HEK293 (cell line): ENCODE data around the gene NLGN2.

ENCODE experiments used
- CTCF ChIA-PET: fragments of 350-600 bp; formaldehyde crosslinking; extraction: SDS; loops from one replicate; lab custom pipeline; 2021; ENCODE audit warnings: antibody characterized with exemption; lab: Yijun Ruan, JAX
- POLR2A ChIA-PET: fragments of 300-600 bp; formaldehyde crosslinking; extraction: SDS; loops from one replicate; lab custom pipeline; 2020; ENCODE audit warnings: antibody characterized with exemption, inconsistent platforms; lab: Yijun Ruan, JAX
- H3K27ac ChIP-seq: fragments of 200-500 bp; sonication (Bioruptor generic); 2 replicates; pipeline ENCODE4 v1.5.1; 2014; ENCODE audit warnings: low read depth, low read length, control low read depth, inconsistent platforms; ENCODE audit errors: extremely low read depth
- H3K36me3 ChIP-seq, 2 experiments: fragments of 200-500 bp in 1 of 2; sonication (Bioruptor generic) in 1 of 2; 1 replicate in 1 of 2; 2 replicates in 1 of 2; pipeline ENCODE4 v1.5.1; 2014 to 2017; ENCODE audit warnings: inconsistent platforms in 2 of 2, low read length in 2 of 2; ENCODE audit not compliant: control insufficient read depth in 2 of 2, insufficient read depth in 1 of 2
- H3K4me1 ChIP-seq: fragments of 200-500 bp; sonication (Bioruptor generic); 2 replicates; pipeline ENCODE4 v1.5.1; 2014; ENCODE audit warnings: mild to moderate bottlenecking, low read length, inconsistent platforms; ENCODE audit not compliant: control insufficient read depth, insufficient read depth
- H3K4me3 ChIP-seq: 2 replicates; pipeline ENCODE4 v1.5.1; 2011; ENCODE audit warnings: low read depth, mild to moderate bottlenecking, control low read depth, low read length, moderate library complexity
- H3K9me3 ChIP-seq: fragments of 200-500 bp; sonication (Bioruptor generic); 2 replicates; pipeline ENCODE4 v1.5.1; 2014; ENCODE audit warnings: low read depth, low read length, inconsistent platforms; ENCODE audit not compliant: control insufficient read depth, insufficient read depth
- BCL11B ChIP-seq: fragments of 450-650 bp; formaldehyde crosslinking; IDR thresholded peaks from 2 replicates; pipeline ENCODE4 v1.5.1; 2016; ENCODE audit warnings: low read depth, missing biosample characterization, missing genetic modification characterization
- EGR2 ChIP-seq: fragments of 450-650 bp; formaldehyde crosslinking; IDR thresholded peaks from 2 replicates; pipeline ENCODE4 v1.5.1; 2016; ENCODE audit warnings: low read depth, missing biosample characterization, missing genetic modification characterization
- GLI4 ChIP-seq: fragments of 450-650 bp; formaldehyde crosslinking; IDR thresholded peaks from 2 replicates; pipeline ENCODE4 v1.5.1; 2016; ENCODE audit warnings: missing biosample characterization, missing genetic modification characterization
- GLIS2 ChIP-seq: fragments of 450-650 bp; formaldehyde crosslinking; IDR thresholded peaks from 2 replicates; pipeline ENCODE4 v1.5.1; 2016; ENCODE audit warnings: missing biosample characterization, missing genetic modification characterization
- HOXD13 ChIP-seq: sonication (generic); formaldehyde crosslinking; IDR thresholded peaks from 2 replicates; pipeline ENCODE4 v1.8.0; 2022; ENCODE audit warnings: missing genetic modification reagents, borderline replicate concordance
- KLF10 ChIP-seq: fragments of 450-650 bp; IDR thresholded peaks from 2 replicates; pipeline ENCODE4 v1.5.1; 2018; ENCODE audit warnings: missing biosample characterization, mild to moderate bottlenecking, missing genetic modification characterization
- KLF8 ChIP-seq: fragments of 450-650 bp; formaldehyde crosslinking; IDR thresholded peaks from 2 replicates; pipeline ENCODE4 v1.5.1; 2016; ENCODE audit warnings: missing biosample characterization, missing genetic modification characterization
- MEIS1 ChIP-seq: sonication (generic); formaldehyde crosslinking; IDR thresholded peaks from 2 replicates; pipeline ENCODE4 v1.8.1; 2022; ENCODE audit warnings: missing genetic modification reagents, mild to moderate bottlenecking, borderline replicate concordance
- SP3 ChIP-seq: fragments of 450-650 bp; formaldehyde crosslinking; IDR thresholded peaks from 2 replicates; pipeline ENCODE4 v1.5.1; 2016; ENCODE audit warnings: missing biosample characterization, missing genetic modification characterization
- ZBTB20 ChIP-seq: fragments of 450-650 bp; formaldehyde crosslinking; IDR thresholded peaks from 2 replicates; pipeline ENCODE4 v1.5.1; 2016; ENCODE audit warnings: missing biosample characterization, missing genetic modification characterization
- ZEB2 ChIP-seq: fragments of 450-650 bp; formaldehyde crosslinking; IDR thresholded peaks from 2 replicates; pipeline ENCODE4 v1.5.1; 2016; ENCODE audit warnings: missing biosample characterization, missing genetic modification characterization
- ZFHX2 ChIP-seq: fragments of 450-650 bp; formaldehyde crosslinking; conservative IDR thresholded peaks from 2 replicates; pipeline ENCODE4 v1.5.1; 2016; ENCODE audit warnings: missing biosample characterization, missing genetic modification characterization
- ZNF138 ChIP-seq: fragments of 450-650 bp; formaldehyde crosslinking; IDR thresholded peaks from 2 replicates; pipeline ENCODE4 v1.5.1; 2016; ENCODE audit warnings: missing biosample characterization, missing genetic modification characterization, borderline replicate concordance
- ZNF335 ChIP-seq: fragments of 450-650 bp; formaldehyde crosslinking; conservative IDR thresholded peaks from 2 replicates; pipeline ENCODE4 v1.5.1; 2016; ENCODE audit warnings: missing biosample characterization, missing genetic modification characterization
- ZNF391 ChIP-seq: fragments of 450-650 bp; formaldehyde crosslinking; IDR thresholded peaks from 2 replicates; pipeline ENCODE4 v1.5.1; 2016; ENCODE audit warnings: low read depth, missing biosample characterization, missing genetic modification characterization, borderline replicate concordance
- ZNF571 ChIP-seq: fragments of 450-650 bp; formaldehyde crosslinking; IDR thresholded peaks from 2 replicates; pipeline ENCODE4 v1.5.0; 2017; ENCODE audit warnings: missing biosample characterization, missing genetic modification characterization
- ZNF645 ChIP-seq: fragments of 450-650 bp; formaldehyde crosslinking; IDR thresholded peaks from 2 replicates; pipeline ENCODE4; 2016; ENCODE audit warnings: missing biosample characterization, missing genetic modification characterization
- ZNF670 ChIP-seq: fragments of 450-650 bp; formaldehyde crosslinking; IDR thresholded peaks from 2 replicates; pipeline ENCODE4 v1.5.1; 2016; ENCODE audit warnings: missing biosample characterization, missing genetic modification characterization, low read depth
- ZNF707 ChIP-seq: fragments of 450-650 bp; formaldehyde crosslinking; IDR thresholded peaks from 2 replicates; pipeline ENCODE4 v1.5.1; 2016; ENCODE audit warnings: missing biosample characterization, missing genetic modification characterization
- ZNF837 ChIP-seq: fragments of 450-650 bp; formaldehyde crosslinking; IDR thresholded peaks from 2 replicates; pipeline ENCODE4 v1.5.1; 2016; ENCODE audit warnings: missing biosample characterization, missing genetic modification characterization
- ZSCAN4 ChIP-seq: fragments of 450-650 bp; formaldehyde crosslinking; IDR thresholded peaks from 2 replicates; pipeline ENCODE4 v1.5.1; 2017; ENCODE audit warnings: missing biosample characterization, missing genetic modification characterization
- TF ChIP-seq, protein P1 (sequence below): fragments of 450-650 bp; formaldehyde crosslinking; IDR thresholded peaks from 2 replicates; pipeline ENCODE4 v1.5.1; 2016; ENCODE audit warnings: missing biosample characterization, missing genetic modification characterization
- TF ChIP-seq, protein P2 (sequence below): fragments of 450-650 bp; formaldehyde crosslinking; IDR thresholded peaks from 2 replicates; pipeline ENCODE4 v1.5.1; 2016; ENCODE audit warnings: missing biosample characterization, missing genetic modification characterization, low read depth

NLGN2 gene

DNA sequence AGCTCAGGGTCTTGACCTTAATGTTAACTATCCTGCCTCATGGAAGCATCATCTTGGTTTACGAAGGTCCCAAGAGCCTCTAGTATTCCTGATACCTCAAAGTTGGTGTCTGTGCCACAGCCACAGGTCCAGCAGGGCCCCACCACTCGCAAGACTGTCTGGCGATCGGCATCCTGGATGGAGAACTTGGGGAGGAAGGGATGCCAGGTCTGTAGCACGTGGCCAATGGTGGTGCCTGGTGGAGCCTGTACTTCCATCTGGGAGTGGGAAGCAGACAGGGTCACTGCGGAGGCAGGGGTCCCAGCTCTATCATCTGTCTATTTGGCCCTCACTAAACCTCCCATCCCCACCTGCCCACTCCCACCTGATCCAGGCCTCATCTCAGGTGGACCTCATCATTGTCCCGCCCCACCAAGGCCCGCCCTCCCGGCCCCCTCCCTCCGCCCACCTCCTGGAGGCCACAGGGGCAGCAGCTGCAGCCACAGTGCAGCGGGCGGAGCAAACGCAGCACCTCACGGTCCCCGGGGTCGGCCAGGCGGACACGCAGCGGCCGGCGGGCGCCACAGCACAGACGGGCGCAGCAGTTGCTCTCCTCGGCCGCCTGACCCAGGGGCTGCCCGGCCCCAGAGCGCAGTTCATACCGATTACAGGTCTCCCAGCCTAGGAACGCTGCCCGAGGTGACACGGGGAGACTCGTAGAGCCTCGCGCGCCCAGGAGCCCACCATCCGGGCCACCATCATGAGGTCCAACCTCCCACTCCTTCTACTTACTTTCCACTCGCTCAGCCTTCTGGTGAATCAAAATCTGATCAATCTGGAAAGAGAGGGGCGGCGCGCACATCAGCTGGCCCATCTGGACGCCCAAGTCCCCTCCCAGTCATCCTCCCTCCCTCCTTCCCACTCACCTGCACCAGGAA is 14.7 kb upstream of the NLGN2 start:
- POLR2A ChIA-PET = interaction anchor here (0.5 to 3.4 kb wide), 6 partner anchors 7 to 437 kb away, joined by 3 to 67 read pairs (median 5); partner anchors contain the start of gene TMEM256

GRCh38 chr17:7393613-7394451 is 13.8 kb upstream of the NLGN2 start:
- ChIA-PET CTCF (interaction anchor here (0.5 to 2.0 kb wide), 4 partner anchors 10 to 1952 kb away, joined by 3 to 4 read pairs (median 4); partner anchors contain the start of gene TMEM256), POLR2A (interaction anchor here (0.6 to 3.4 kb wide), 16 partner anchors 8 to 262 kb away, joined by 3 to 67 read pairs (median 4); partner anchors contain the start of genes NEURL4, TMEM102, TMEM256 and TMEM95)
- TF ChIP-seq ZNF391 (no peak), ZSCAN4 (tag by site-specific recombination) (no peak), SP3 (tag by site-specific recombination) (peak; percentile 85), KLF10 (tag by site-specific recombination) (no peak), ZNF707 (no peak), ZNF138 (tag by site-specific recombination) (no peak), KLF8 (tag by site-specific recombination) (peak; percentile 26; the same call in 1 of the 2 replicates), MEIS1 (no peak), BCL11B (tag by site-specific recombination) (no peak), EGR2 (tag by site-specific recombination) (peak; percentile 52), ZNF645 (tag by site-specific recombination) (no peak), ZNF335 (tag by site-specific recombination) (peak; percentile 63), GLIS2 (tag by site-specific recombination) (0 out of 2 replicates have a peak, but pooled peaks have one; percentile 41), GLI4 (tag by site-specific recombination) (no peak), ZBTB20 (tag by site-specific recombination) (peak; percentile 99), HOXD13 (CRISPR knock-in tag) (no peak), ZEB2 (tag by site-specific recombination) (0 out of 2 replicates have a peak, but pooled peaks have one; percentile 14), ZFHX2 (tag by site-specific recombination) (peak; percentile 81)
- TF ChIP-seq, protein P1, sequence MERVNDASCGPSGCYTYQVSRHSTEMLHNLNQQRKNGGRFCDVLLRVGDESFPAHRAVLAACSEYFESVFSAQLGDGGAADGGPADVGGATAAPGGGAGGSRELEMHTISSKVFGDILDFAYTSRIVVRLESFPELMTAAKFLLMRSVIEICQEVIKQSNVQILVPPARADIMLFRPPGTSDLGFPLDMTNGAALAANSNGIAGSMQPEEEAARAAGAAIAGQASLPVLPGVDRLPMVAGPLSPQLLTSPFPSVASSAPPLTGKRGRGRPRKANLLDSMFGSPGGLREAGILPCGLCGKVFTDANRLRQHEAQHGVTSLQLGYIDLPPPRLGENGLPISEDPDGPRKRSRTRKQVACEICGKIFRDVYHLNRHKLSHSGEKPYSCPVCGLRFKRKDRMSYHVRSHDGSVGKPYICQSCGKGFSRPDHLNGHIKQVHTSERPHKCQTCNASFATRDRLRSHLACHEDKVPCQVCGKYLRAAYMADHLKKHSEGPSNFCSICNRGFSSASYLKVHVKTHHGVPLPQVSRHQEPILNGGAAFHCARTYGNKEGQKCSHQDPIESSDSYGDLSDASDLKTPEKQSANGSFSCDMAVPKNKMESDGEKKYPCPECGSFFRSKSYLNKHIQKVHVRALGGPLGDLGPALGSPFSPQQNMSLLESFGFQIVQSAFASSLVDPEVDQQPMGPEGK = peak; percentile 89
- TF ChIP-seq, protein P2, sequence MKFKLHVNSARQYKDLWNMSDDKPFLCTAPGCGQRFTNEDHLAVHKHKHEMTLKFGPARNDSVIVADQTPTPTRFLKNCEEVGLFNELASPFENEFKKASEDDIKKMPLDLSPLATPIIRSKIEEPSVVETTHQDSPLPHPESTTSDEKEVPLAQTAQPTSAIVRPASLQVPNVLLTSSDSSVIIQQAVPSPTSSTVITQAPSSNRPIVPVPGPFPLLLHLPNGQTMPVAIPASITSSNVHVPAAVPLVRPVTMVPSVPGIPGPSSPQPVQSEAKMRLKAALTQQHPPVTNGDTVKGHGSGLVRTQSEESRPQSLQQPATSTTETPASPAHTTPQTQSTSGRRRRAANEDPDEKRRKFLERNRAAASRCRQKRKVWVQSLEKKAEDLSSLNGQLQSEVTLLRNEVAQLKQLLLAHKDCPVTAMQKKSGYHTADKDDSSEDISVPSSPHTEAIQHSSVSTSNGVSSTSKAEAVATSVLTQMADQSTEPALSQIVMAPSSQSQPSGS = no peak
- H3K4me3 ChIP-seq = peak overlapping the region; percentile 69
- no peaks in the 10 kb centered on the region for H3K9me3 ChIP-seq
- H3K36me3 ChIP-seq = peaks cover 0 to 33% of the 10 kb centered on the region in 2 experiments; a peak in 1 of 3 replicates
- H3K27ac ChIP-seq = peak overlapping the region; percentile 63; the same call in 1 of the 2 replicates
- peaks cover 3% of the 10 kb centered on the region for H3K4me1 ChIP-seq

More for the DNA sequence above, 14.7 kb upstream of the NLGN2 start:
- Histone ChIP-seq H3K4me3 (no peak overlapping the region), H3K4me1 (peaks cover 3% of the 10 kb centered on the region), H3K9me3 (no peaks in the 10 kb centered on the region), H3K27ac (no peak overlapping the region), H3K36me3 (peaks cover 0 to 36% of the 10 kb centered on the region in 2 experiments; a peak in 2 of 3 replicates)
- CTCF ChIA-PET = interaction anchor here (0.7 to 2.0 kb wide), 6 partner anchors 11 to 1951 kb away, joined by 3 to 5 read pairs (median 3); partner anchors contain the start of gene TMEM256
- TF ChIP-seq ZNF837 (tag by site-specific recombination) (no peak), ZFHX2 (tag by site-specific recombination) (0 out of 2 replicates have a peak, but pooled peaks have one; percentile 7), ZNF571 (no peak), ZNF670 (tag by site-specific recombination) (no peak)
